Epithelial cell of esophagus (primary cell): ENCODE data around the gene HSD3B7.

ENCODE experiments used
- DNase-seq: peaks from one replicate; pipeline ENCODE4 v3.0.0; 2010; ENCODE audit warnings: low read depth
- H3K4me3 ChIP-seq: 2 replicates; pipeline ENCODE4 v1.5.1; 2011; ENCODE audit warnings: mild to moderate bottlenecking, low read length, control low read depth
- TF ChIP-seq, protein P1 (sequence below): IDR thresholded peaks from 2 replicates; pipeline ENCODE4 v1.5.1; 2011; ENCODE audit warnings: low read depth, mild to moderate bottlenecking, low read length, control low read depth, inconsistent platforms; ENCODE audit not compliant: insufficient read depth; ENCODE audit errors: missing control alignments

Gene HSD3B7

DNA sequence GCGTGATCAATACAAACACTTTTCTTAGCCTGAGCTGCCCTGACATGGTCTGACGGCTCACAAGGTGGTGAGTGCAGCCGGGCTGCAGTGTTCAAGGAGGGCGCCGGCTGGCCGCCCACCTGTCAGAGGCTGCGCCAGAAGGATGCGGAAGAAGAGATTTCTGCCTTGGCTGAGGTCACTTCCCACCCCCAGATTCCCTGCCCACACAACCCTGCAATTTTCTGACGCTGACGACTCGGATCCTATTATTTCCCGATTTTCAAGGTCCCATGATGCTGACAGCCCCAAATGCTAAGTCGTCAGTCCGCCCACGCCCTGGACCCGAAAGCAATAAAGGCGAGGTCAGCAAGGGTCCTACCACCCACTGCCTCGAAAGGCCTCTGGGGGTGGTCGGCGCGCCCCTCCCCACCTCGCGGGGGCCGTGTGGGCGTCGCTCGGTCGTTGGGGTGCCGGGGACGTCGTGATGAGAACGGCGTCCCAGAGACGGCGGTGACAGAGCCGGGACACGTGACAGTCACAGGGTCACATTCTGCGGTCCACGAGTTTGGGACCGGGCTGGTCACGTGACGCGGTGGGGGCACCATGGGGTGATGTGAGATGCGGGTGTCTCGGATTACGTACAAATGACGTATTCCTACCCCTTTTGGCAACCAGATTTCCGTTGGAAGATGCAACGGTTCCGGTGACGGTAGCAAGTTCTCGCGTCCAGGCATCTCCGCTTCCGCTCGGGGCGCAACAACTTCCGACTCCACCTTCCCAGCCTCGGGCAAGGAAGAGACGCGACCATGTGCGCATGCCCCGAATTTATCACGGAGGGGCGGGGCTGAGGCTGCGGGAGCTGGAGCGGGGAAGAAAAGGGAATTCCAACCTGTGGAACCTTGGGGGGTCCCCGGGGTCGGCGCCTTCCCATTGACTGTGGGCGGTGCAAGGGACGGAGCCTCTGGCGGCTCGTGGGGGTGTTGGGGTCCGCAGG is 48.0 kb downstream of the HSD3B7 start, which contains the start of gene STX4:
TSS of gene STX4 (plus strand) at position 823 of the 973 bp plus-strand sequence. CDS start 248 bp downstream, outside the sequence.
- TF ChIP-seq, protein P1, sequence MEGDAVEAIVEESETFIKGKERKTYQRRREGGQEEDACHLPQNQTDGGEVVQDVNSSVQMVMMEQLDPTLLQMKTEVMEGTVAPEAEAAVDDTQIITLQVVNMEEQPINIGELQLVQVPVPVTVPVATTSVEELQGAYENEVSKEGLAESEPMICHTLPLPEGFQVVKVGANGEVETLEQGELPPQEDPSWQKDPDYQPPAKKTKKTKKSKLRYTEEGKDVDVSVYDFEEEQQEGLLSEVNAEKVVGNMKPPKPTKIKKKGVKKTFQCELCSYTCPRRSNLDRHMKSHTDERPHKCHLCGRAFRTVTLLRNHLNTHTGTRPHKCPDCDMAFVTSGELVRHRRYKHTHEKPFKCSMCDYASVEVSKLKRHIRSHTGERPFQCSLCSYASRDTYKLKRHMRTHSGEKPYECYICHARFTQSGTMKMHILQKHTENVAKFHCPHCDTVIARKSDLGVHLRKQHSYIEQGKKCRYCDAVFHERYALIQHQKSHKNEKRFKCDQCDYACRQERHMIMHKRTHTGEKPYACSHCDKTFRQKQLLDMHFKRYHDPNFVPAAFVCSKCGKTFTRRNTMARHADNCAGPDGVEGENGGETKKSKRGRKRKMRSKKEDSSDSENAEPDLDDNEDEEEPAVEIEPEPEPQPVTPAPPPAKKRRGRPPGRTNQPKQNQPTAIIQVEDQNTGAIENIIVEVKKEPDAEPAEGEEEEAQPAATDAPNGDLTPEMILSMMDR = no peak
- peak; percentile 95 for DNase-seq
- H3K4me3 ChIP-seq = peak within 1 kb of the TSS; percentile 96

DNA sequence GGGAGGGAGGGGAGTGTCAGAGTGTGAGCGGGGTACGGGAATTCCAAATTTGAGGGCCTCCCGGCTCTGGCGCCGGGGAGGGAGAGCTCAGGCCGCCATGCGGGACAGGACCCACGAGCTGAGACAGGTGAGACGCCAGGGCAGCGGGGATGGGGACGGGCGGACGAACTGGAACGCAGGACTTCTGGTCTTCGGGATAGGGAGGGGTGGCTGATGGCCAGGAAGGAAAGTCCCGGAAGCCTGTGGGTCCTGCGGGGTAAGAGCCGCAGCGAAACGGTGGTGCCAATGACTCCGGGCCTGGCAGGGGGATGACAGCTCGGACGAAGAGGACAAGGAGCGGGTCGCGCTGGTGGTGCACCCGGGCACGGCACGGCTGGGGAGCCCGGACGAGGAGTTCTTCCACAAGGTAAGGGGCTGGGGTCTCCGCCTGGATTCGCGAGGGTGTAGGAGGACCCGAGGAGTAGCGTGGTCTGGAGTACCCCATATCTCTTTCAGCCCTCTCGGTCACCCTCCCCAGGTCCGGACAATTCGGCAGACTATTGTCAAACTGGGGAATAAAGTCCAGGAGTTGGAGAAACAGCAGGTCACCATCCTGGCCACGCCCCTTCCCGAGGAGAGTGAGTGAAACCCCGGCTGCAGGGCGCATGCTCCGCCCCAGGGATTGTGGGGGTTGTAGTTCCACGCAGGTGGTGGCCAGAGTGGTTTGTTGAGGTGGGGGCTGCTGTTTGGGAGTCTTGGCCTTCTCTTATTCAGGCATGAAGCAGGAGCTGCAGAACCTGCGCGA is 48.9 kb downstream of the HSD3B7 start:
- peak; percentile 84 for DNase-seq
- H3K4me3 ChIP-seq = peak overlapping the region; percentile 96
- TF ChIP-seq, protein P1 = no peak

DNA sequence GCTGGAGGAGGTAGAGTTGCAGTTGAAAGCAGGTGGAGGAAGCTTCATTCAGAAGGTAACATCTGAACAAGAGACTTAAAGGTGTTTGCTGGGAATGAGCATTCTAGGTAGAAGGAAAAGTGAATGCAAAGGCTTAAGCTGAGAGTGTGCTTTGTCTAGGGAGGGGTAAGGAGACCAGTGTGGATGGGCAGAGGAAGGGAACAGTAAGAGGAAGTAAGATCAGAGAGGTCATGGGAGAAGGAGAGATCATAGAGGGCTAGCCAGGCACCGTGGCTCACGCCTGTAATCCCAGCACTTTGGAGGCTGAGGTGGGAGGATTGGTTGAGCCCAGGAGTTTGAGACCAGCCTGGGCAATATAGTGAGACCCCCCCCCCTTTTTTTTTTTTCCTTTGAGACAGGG is 51.7 kb downstream of the HSD3B7 start:
- no peak overlapping the region for H3K4me3 ChIP-seq
- DNase-seq = no peak
- TF ChIP-seq, protein P1 = no peak
